Stomach (tissue), 9 donors: ENCODE data around the gene NALCN. TPM values are rescaled to one million over a fixed set of nuclear protein-coding genes. Genes with fewer than 3 reads are reported as not detected.
A peak's percentile ranks its signal among the peaks of the same experiment; 100 is the strongest.

ENCODE experiments used
- DNase-seq, 2 donors: peaks; one replicate each; pipeline versions ENCODE4 v3.0.0 to v3.0.0-alpha.2; 2013 to 2019
- H3K27ac ChIP-seq, 5 donors: fragments of 200-600 bp in 4 of 5; sonication (generic) in 4 of 5; one replicate each; pipeline ENCODE4 v1.5.1; 2013 to 2019; ENCODE audit warnings: mild to moderate bottlenecking in 1 of 5, moderate library complexity in 1 of 5
- H3K27me3 ChIP-seq, 3 donors: fragments of 200-600 bp; sonication (generic); one replicate each; pipeline ENCODE4 v1.5.1; 2017 to 2019; ENCODE audit warnings: mixed run types in 1 of 3
- H3K36me3 ChIP-seq, 4 donors: fragments of 200-600 bp; sonication (generic); 1 replicate in 3 of 4; 2 replicates in 1 of 4; pipeline ENCODE4 v1.5.1; 2016 to 2019
- H3K4me1 ChIP-seq, 4 donors: fragments of 200-600 bp; sonication (generic); one replicate each; pipeline ENCODE4 v1.5.1; 2016 to 2019
- H3K4me3 ChIP-seq, 4 donors: fragments of 200-600 bp; sonication (generic) in 3 of 4; one replicate each; pipeline ENCODE4 v1.5.1; 2016 to 2019; ENCODE audit warnings: mild to moderate bottlenecking in 1 of 4
- H3K9me3 ChIP-seq, 4 donors: fragments of 200-600 bp; sonication (generic); one replicate each; pipeline ENCODE4 v1.5.1; 2016 to 2019
- CTCF ChIP-seq, 7 experiments: fragments of 450-650 bp in 4 of 7; fragments of 200-600 bp in 3 of 7; sonication (generic) in 3 of 7; IDR thresholded peaks; one replicate each; pipeline ENCODE4 v1.5.1; 2016 to 2019; ENCODE audit warnings: antibody characterized with exemption in 7 of 7, control low read depth in 2 of 7, mild to moderate bottlenecking in 1 of 7
- EP300 ChIP-seq: sonication (generic); formaldehyde crosslinking; IDR thresholded peaks from one replicate; pipeline ENCODE4 v1.6.1; 2017; ENCODE audit warnings: antibody characterized with exemption
- POLR2A ChIP-seq, 4 donors: fragments of 450-650 bp; IDR thresholded peaks; one replicate each; pipeline ENCODE4 v1.6.1; 2016; ENCODE audit warnings: antibody characterized with exemption in 4 of 4, control low read depth in 2 of 4, mild to moderate bottlenecking in 1 of 4, moderate library complexity in 1 of 4
- POLR2AphosphoS5 ChIP-seq, 3 donors: sonication (generic); formaldehyde crosslinking; IDR thresholded peaks; one replicate each; pipeline ENCODE4 v1.6.1; 2016; ENCODE audit warnings: antibody characterized with exemption in 3 of 3
- WGBS, 5 donors: extraction: QIAGEN DNeasy Blood & Tissue Kit in 3 of 5; methylation state at CpG; one replicate each; pipeline versions ENCODE4 v1.1.5 to v1.1.7; 2013 to 2018; 5-methylcytosine and 5-hydroxymethylcytosine counted together
- intact Hi-C: fragments of 100-400 bp; cut with DNase I; formaldehyde crosslinking; loops from one replicate; pipeline ENCODE4 v1.15.1; 2023; ENCODE audit warnings: low total_unique reads
- polyA plus RNA-seq, 3 donors: library from polyadenylated mRNA; stranded (reverse); fragments of 200-250 nt; gene quantifications; one replicate each; pipeline ENCODE4 v1.2.3, GENCODE V29; 2013
- total RNA-seq, 5 donors: library from RNA; depleted of rRNA; stranded (reverse); fragments of >200 nt; gene quantifications; one replicate each; pipeline versions ENCODE4 v1.1.0 to v1.2.3, GENCODE V29; 2014 to 2016
- donor health status: healthy with polysubstance abuse.
- donor health status: Bipolar disorder and iron deficiency.
- donor health status: healthy.

Gene NALCN
- total and polyA plus RNA-seq, 8 donors = 0.15 to 2.9 (median 1.2) TPM; not detected in 2

- Histone ChIP-seq H3K9me3 (no peaks in the 10 kb centered on the region), H3K27ac (peak overlapping the region in 1 of 5 donors; percentile 45), H3K27me3 (peaks cover 0 to 6% (median 0%) of the 10 kb centered on the region in 3 donors), H3K36me3 (no peaks in the 10 kb centered on the region), H3K4me1 (peaks cover 0 to 16% (median 4%) of the 10 kb centered on the region in 4 donors), H3K4me3 (no peak overlapping the region)
- intact Hi-C loops = no loop called here
- WGBS, 5 donors = 19 to 52% (median 32%) methylated on average over 2 of the region's 2 CpGs
- TF ChIP-seq POLR2A (IDR thresholded peaks at IDR 0.05) = no peak
- no peak for TF ChIP-seq CTCF (IDR thresholded peaks at IDR 0.05)
- no peak for TF ChIP-seq POLR2AphosphoS5 (IDR thresholded peaks at IDR 0.05)
- TF ChIP-seq EP300 = no peak
- DNase-seq = peak in 1 of 2 donors; percentile 10
Measured at GRCh38 chr13:101454767-101455166, 38.5 kb upstream of the NALCN start.

GRCh38 chr13:101453784-101454201, 37.5 kb upstream of the NALCN start:
- 4 to 13% (median 9%) methylated on average over 16 to 41 of the region's 41 CpGs for WGBS, 5 donors
- DNase-seq = peak; percentile 47 to 48
- Histone ChIP-seq H3K4me1 (peaks cover 0 to 16% (median 4%) of the 10 kb centered on the region in 4 donors), H3K9me3 (no peaks in the 10 kb centered on the region), H3K27ac (peak overlapping the region; percentile 12 to 69 (median 45)), H3K4me3 (peak overlapping the region; percentile 45 to 51 (median 48)), H3K36me3 (no peaks in the 10 kb centered on the region), H3K27me3 (peaks cover 0 to 6% (median 0%) of the 10 kb centered on the region in 3 donors)
- intact Hi-C loops = no loop called here
- TF ChIP-seq POLR2AphosphoS5 (IDR thresholded peaks at IDR 0.05) (no peak), POLR2A (IDR thresholded peaks at IDR 0.05) (no peak), CTCF (IDR thresholded peaks at IDR 0.05) (peak in 1 of 7 experiments; percentile 33)

GRCh38 chr13:101452519-101453485, 36.5 kb upstream of the NALCN start, which contains the start of gene ITGBL1:
ITGBL1 (plus strand) TSS chr13:101452675; CDS start chr13:101452834, 159 bp downstream.
- Histone ChIP-seq H3K4me3 (peak within 1 kb of the TSS; percentile 45 to 51 (median 48)), H3K9me3 (no peaks in the 10 kb centered on the region), H3K4me1 (peaks cover 0 to 16% (median 4%) of the 10 kb centered on the region in 4 donors), H3K27me3 (peaks cover 0 to 6% (median 0%) of the 10 kb centered on the region in 3 donors), H3K27ac (peak within 1 kb of the TSS; percentile 28 to 69 (median 45)), H3K36me3 (no peaks in the 10 kb centered on the region)
- WGBS, 5 donors = 38 to 64% (median 47%) methylated on average over 18 of the region's 18 CpGs
- intact Hi-C loops = no loop called here
- peak in 1 of 2 donors; percentile 2 for DNase-seq
- TF ChIP-seq POLR2A (IDR thresholded peaks at IDR 0.05) = no peak
- no peak for TF ChIP-seq EP300
- no peak for TF ChIP-seq POLR2AphosphoS5 (IDR thresholded peaks at IDR 0.05)
- no peak for TF ChIP-seq CTCF (IDR thresholded peaks at IDR 0.05)

- Histone ChIP-seq H3K4me1 (peaks cover 0 to 16% (median 4%) of the 10 kb centered on the region in 4 donors), H3K9me3 (no peaks in the 10 kb centered on the region), H3K4me3 (no peak overlapping the region), H3K27ac (no peak overlapping the region), H3K27me3 (peaks cover 0 to 6% (median 0%) of the 10 kb centered on the region in 3 donors), H3K36me3 (no peaks in the 10 kb centered on the region)
- no peak for DNase-seq
- intact Hi-C loops = no loop called here
- no peak for TF ChIP-seq EP300
- no peak for TF ChIP-seq POLR2AphosphoS5 (IDR thresholded peaks at IDR 0.05)
- TF ChIP-seq POLR2A (IDR thresholded peaks at IDR 0.05) = no peak
- TF ChIP-seq CTCF (IDR thresholded peaks at IDR 0.05) = no peak
Measured at GRCh38 chr13:101451641-101452040, 35.3 kb upstream of the NALCN start.
